Panc1 (cell line): ENCODE results near the gene CISTR. TPM values are rescaled to one million over a fixed set of nuclear protein-coding genes. Genes with fewer than 3 reads are reported as not detected.

Experiments used
- ATAC-seq: fragments of 200-7000 bp; cut with Tn5 transposase; 2 replicates; pipeline ENCODE4 v1.9.1; 2020; ENCODE audit warnings: mild to moderate bottlenecking, moderate library complexity
- BruUV-seq: library from RNA; stranded (reverse); fragments of 400-500 nt; replicated peaks from 2 replicates; lab custom pipeline; 2021; lab: Mats Ljungman, UMichigan
- CTCF ChIA-PET: fragments of 300-600 bp; sonication (Branson Sonifier 250); formaldehyde crosslinking; loops from one replicate; lab custom pipeline; 2022; ENCODE audit warnings: antibody characterized with exemption; lab: Charles Lee
- POLR2A ChIA-PET: fragments of 300-600 bp; sonication (Branson Sonifier 250); formaldehyde crosslinking; loops from one replicate; lab custom pipeline; 2022; ENCODE audit warnings: antibody characterized with exemption; lab: Charles Lee
- DNase-seq: peaks from one replicate; pipeline ENCODE4 v3.0.0-alpha.2; 2010; ENCODE audit warnings: low read depth, low spot score
- H3K27ac ChIP-seq: 2 replicates; pipeline ENCODE4 v1.5.1; 2011; ENCODE audit warnings: mild to moderate bottlenecking, low read length, inconsistent platforms
- H3K27me3 ChIP-seq: fragments of 200-500 bp; sonication (Bioruptor generic); 2 replicates; pipeline ENCODE4 v1.6.0; 2014; ENCODE audit warnings: low read length, inconsistent platforms; ENCODE audit not compliant: control insufficient read depth, insufficient read depth
- H3K36me3 ChIP-seq: fragments of 200-500 bp; sonication (Bioruptor generic); 2 replicates; pipeline ENCODE4 v1.5.1; 2014; ENCODE audit warnings: inconsistent platforms, mild to moderate bottlenecking, low read length, moderate library complexity; ENCODE audit not compliant: control insufficient read depth, insufficient read depth
- H3K4me1 ChIP-seq: 2 replicates; pipeline ENCODE4 v1.5.1; 2011; ENCODE audit warnings: inconsistent platforms, mild to moderate bottlenecking, low read length, moderate library complexity; ENCODE audit not compliant: control insufficient read depth, insufficient read depth
- H3K4me3 ChIP-seq, 2 experiments: 2 replicates each; pipeline ENCODE4 v1.5.1; 2011 to 2012; ENCODE audit warnings: low read depth in 2 of 2, low read length in 2 of 2, mild to moderate bottlenecking in 2 of 2, inconsistent platforms in 1 of 2, moderate library complexity in 1 of 2
- H3K9me3 ChIP-seq: fragments of 200-500 bp; sonication (Bioruptor generic); 2 replicates; pipeline ENCODE4 v1.5.1; 2014; ENCODE audit warnings: low read depth, mild to moderate bottlenecking, inconsistent platforms, low read length, moderate library complexity; ENCODE audit not compliant: control insufficient read depth, insufficient read depth
- CTCF ChIP-seq: fragments of 450-650 bp; IDR thresholded peaks from 2 replicates; pipeline ENCODE4 v1.5.1; 2017; ENCODE audit warnings: mild to moderate bottlenecking
- POLR2AphosphoS5 ChIP-seq: IDR thresholded peaks from 2 replicates; pipeline ENCODE4 v1.6.1; 2012; ENCODE audit warnings: mild to moderate bottlenecking, low read depth, low read length, moderate library complexity
- REST ChIP-seq, 2 experiments: IDR thresholded peaks; 2 replicates each; pipeline ENCODE4 v1.6.1; 2011 to 2012; ENCODE audit warnings: low read depth in 2 of 2, control low read depth in 1 of 2, low read length in 1 of 2, mild to moderate bottlenecking in 1 of 2, moderate library complexity in 1 of 2; ENCODE audit not compliant: insufficient read depth in 1 of 2
- SIN3A ChIP-seq: IDR thresholded peaks from 2 replicates; pipeline ENCODE4 v1.6.1; 2012; ENCODE audit warnings: low read depth, mild to moderate bottlenecking, low read length, moderate library complexity, borderline replicate concordance; ENCODE audit not compliant: insufficient read depth
- TCF7L2 ChIP-seq: IDR thresholded peaks from 2 replicates; pipeline ENCODE4 v1.6.1; 2011; ENCODE audit warnings: mild to moderate bottlenecking, low read depth, low read length, inconsistent platforms
- in situ Hi-C: cut with HindIII; loops from 2 replicates; pipeline ENCODE4 v1.10.0; 2016; ENCODE audit warnings: low sequenced_read_pairs, low pct_unique_long_range_greater_than_20kb
- intact Hi-C: fragments of 100-400 bp; cut with micrococcal nuclease; formaldehyde crosslinking; loops from one replicate; pipeline ENCODE4 v1.10.0; 2022; ENCODE audit not compliant: unreplicated experiment
- total RNA-seq: library from RNA; stranded (reverse); gene quantifications from one replicate; pipeline ENCODE4 v1.2.1, GENCODE V29; 2021; ENCODE audit not compliant: unreplicated experiment

The CISTR gene
- total RNA-seq, 1 experiment from 2014 or later = not detected

- ATAC-seq (no peak), DNase-seq (no peak)
- BruUV-seq = no TSS peak
- Histone ChIP-seq H3K9me3 (no peaks in the 10 kb centered on the region), H3K27ac (no peak overlapping the region), H3K4me3 (no peak overlapping the region), H3K36me3 (no peaks in the 10 kb centered on the region), H3K4me1 (peaks cover 2% of the 10 kb centered on the region; the same call in 1 of the 2 replicates), H3K27me3 (0 out of 2 replicates have a peak, but pooled peaks cover 4% of the 10 kb centered on the region)
- CTCF ChIA-PET = no interaction called here
- in situ Hi-C loops = no loop called here
- TF ChIP-seq REST (IDR thresholded peaks at IDR 0.05; ENCODE audit: insufficient read depth in 1 of 2, low read depth in 2 of 2, low read length in 1 of 2) (no peak), SIN3A (no peak)
- POLR2A ChIA-PET = interaction anchor here (0.6 kb wide), 1 partner anchor 209 kb away, joined by 7 read pairs; no protein-coding TSS in a partner anchor
- intact Hi-C loops = no loop called here
Observed at GRCh38 chr12:53740130-53740491, 11.7 kb downstream of the CISTR start.

GRCh38 chr12:53739214-53740129 is 12.3 kb downstream of the CISTR start:
- Histone ChIP-seq H3K4me3 (peak overlapping the region in 1 of 2 experiments; percentile 29; a peak in 1 of 4 replicates), H3K4me1 (peaks cover 2% of the 10 kb centered on the region; the same call in 1 of the 2 replicates), H3K27me3 (0 out of 2 replicates have a peak, but pooled peaks cover 2% of the 10 kb centered on the region), H3K9me3 (no peaks in the 10 kb centered on the region), H3K36me3 (no peaks in the 10 kb centered on the region), H3K27ac (no peak overlapping the region)
- intact Hi-C loops = no loop called here
- DNase-seq (no peak), ATAC-seq (no peak)
- CTCF ChIA-PET = no interaction called here
- TF ChIP-seq REST (IDR thresholded peaks at IDR 0.05; ENCODE audit: insufficient read depth in 1 of 2, low read depth in 2 of 2, low read length in 1 of 2) = no peak
- no peak for TF ChIP-seq SIN3A
- TF ChIP-seq POLR2AphosphoS5 = no peak
- TF ChIP-seq CTCF = no peak
- no peak for TF ChIP-seq TCF7L2
- POLR2A ChIA-PET = interaction anchor here (0.6 kb wide), 1 partner anchor 210 kb away, joined by 7 read pairs; no protein-coding TSS in a partner anchor
- in situ Hi-C loops = no loop called here
- no TSS peak for BruUV-seq
